ENCODE data around the gene PGM5. TPM values are rescaled to one million over a fixed set of nuclear protein-coding genes. Genes with fewer than 3 reads are reported as not detected.

PGM5 gene
- total and polyA plus RNA-seq, 2 donors (not counting 3 experiments of a cell fraction or from before 2014, with no cell fraction given): 0.14 to 1.9 TPM

- TF ChIP-seq EZH2 (IDR thresholded peaks at IDR 0.05; ENCODE audit: borderline replicate concordance, low read depth, low read length, severe bottlenecking) (no peak), POLR2AphosphoS5 (IDR thresholded peaks at IDR 0.05; ENCODE audit: insufficient read depth, low read depth, low read length) (no peak), GATA2 (IDR thresholded peaks at IDR 0.05; ENCODE audit: insufficient read depth, insufficient read length, low read depth, low read length) (no peak), JUN (IDR thresholded peaks at IDR 0.05; ENCODE audit: borderline replicate concordance, insufficient read depth, insufficient read length, low read depth) (no peak), FOS (IDR thresholded peaks at IDR 0.05; ENCODE audit: borderline replicate concordance, insufficient read depth, low read length) (no peak), MYC (IDR thresholded peaks at IDR 0.05; ENCODE audit: low read depth, low read length) (no peak), POLR2A (IDR thresholded peaks at IDR 0.05; ENCODE audit: low read depth, low read length) (no peak)
- TF ChIP-seq, protein P1, sequence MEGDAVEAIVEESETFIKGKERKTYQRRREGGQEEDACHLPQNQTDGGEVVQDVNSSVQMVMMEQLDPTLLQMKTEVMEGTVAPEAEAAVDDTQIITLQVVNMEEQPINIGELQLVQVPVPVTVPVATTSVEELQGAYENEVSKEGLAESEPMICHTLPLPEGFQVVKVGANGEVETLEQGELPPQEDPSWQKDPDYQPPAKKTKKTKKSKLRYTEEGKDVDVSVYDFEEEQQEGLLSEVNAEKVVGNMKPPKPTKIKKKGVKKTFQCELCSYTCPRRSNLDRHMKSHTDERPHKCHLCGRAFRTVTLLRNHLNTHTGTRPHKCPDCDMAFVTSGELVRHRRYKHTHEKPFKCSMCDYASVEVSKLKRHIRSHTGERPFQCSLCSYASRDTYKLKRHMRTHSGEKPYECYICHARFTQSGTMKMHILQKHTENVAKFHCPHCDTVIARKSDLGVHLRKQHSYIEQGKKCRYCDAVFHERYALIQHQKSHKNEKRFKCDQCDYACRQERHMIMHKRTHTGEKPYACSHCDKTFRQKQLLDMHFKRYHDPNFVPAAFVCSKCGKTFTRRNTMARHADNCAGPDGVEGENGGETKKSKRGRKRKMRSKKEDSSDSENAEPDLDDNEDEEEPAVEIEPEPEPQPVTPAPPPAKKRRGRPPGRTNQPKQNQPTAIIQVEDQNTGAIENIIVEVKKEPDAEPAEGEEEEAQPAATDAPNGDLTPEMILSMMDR (IDR thresholded peaks at IDR 0.05; ENCODE audit: extremely low read depth in 1 of 2, insufficient read depth in 1 of 2, low read depth in 1 of 2, low read length in 2 of 2): no peak
- TF ChIP-seq, protein P2, sequence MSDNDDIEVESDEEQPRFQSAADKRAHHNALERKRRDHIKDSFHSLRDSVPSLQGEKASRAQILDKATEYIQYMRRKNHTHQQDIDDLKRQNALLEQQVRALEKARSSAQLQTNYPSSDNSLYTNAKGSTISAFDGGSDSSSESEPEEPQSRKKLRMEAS (IDR thresholded peaks at IDR 0.05; ENCODE audit: insufficient read depth, insufficient read length): no peak
- H4K20me1 ChIP-seq (replicated peaks; ENCODE audit: control insufficient read depth, extremely low read depth, insufficient read depth, low read length): no peaks in the 10 kb centered on the region
- H3K27me3 ChIP-seq (ENCODE audit: control insufficient read depth in 2 of 2, insufficient read depth in 2 of 2, low read length in 2 of 2): no peaks in the 10 kb centered on the region
- ChIA-PET CTCF (no interaction called here), POLR2A (no interaction called here)
- no peak overlapping the region for H3K27ac ChIP-seq (ENCODE audit: insufficient read depth, low read depth, low read length)
- dilution Hi-C loops (cut with MboI; ENCODE audit: extremely low pct_ligation_motif_present, low sequenced_read_pairs) (no loop called here), intact Hi-C loops (cut with micrococcal nuclease) (no loop called here)
- no peaks in the 10 kb centered on the region for H3K9me3 ChIP-seq (replicated peaks; ENCODE audit: control insufficient read depth, insufficient read depth, low read length)
- H3K4me2 ChIP-seq (ENCODE audit: insufficient read depth, low read length): no peak overlapping the region
- FAIRE-seq (no peak), DNase-seq (ENCODE audit: low read depth, low spot score) (no peak)
- H3K9me1 ChIP-seq (replicated peaks; ENCODE audit: control insufficient read depth, extremely low read depth, insufficient read depth, low read length): no peaks in the 10 kb centered on the region
- no peak overlapping the region for H2AFZ ChIP-seq (ENCODE audit: low read depth, low read length)
- H3K79me2 ChIP-seq (ENCODE audit: control insufficient read depth, insufficient read depth, low read length): no peaks in the 10 kb centered on the region
- H3K4me3 ChIP-seq (replicated peaks in 1 of 3; ENCODE audit: insufficient read depth in 1 of 3, low read depth in 1 of 3, low read length in 3 of 3): no peak overlapping the region
- no TSS peak for BruUV-seq (replicated peaks)
- H3K9ac ChIP-seq (replicated peaks; ENCODE audit: extremely low read depth, insufficient read depth, low read length): no peak overlapping the region
- no peaks in the 10 kb centered on the region for H3K36me3 ChIP-seq (ENCODE audit: control insufficient read depth in 2 of 2, extremely low read depth in 1 of 2, insufficient read depth in 2 of 2, low read length in 2 of 2)
- no peaks in the 10 kb centered on the region for H3K4me1 ChIP-seq (ENCODE audit: control insufficient read depth, extremely low read depth, insufficient read depth, low read length)
Observed at GRCh38 chr9:68546596-68547390, 190.4 kb downstream of the PGM5 start.
